ENCODE results near the gene TMEM120B.
"Not testable (repeated sequence)": the region's sequence is repeated elsewhere in the genome, so short reads cannot be mapped to it uniquely, and the experiment has no call there.

Gene TMEM120B

DNA sequence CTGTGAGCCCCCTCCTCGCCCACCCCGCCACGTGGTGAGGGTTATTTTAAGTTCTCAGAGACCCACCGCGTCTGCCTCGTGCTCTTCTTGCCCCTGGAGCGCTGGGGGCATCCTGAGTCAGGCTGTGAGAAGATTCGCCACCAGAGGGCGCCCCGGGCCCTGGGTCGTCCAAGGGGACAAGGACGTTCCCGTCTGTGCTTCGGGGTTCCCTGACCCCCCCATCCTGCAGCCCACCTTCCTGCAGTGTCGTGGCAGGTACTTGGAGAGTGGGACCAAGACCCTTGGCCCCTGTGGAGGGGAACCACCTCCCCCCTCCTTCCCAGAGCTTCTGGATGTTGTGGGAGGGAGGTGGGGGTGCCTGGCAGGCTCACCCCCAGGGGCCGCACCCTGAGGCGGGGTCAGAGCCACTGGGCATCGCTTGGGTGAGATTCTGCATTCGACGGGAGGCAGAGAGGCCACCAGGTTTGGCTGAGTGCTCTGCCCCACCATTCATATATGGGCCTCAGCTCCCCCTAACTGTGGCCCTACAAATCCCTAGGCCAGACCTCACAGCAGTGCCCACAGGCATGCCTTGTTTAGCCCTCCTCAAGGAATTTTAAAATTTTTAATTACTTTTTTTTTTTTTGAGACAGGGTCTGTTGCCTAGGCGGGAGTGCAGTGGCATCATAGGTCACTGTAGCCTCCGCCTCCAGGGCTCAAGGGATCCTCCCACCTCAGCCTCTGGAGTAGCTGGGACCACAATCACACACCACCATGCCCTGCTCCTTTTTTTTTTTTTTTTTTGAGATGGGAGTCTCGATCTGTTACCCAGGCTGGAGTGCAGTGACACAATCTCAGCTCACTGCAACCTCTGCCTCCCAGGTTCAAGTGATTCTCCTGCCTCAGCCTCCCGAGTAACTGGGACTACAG lies 63.9 kb downstream of the TMEM120B start:
- DNase-seq (ENCODE audit: low spot score): peak; percentile 92

DNA sequence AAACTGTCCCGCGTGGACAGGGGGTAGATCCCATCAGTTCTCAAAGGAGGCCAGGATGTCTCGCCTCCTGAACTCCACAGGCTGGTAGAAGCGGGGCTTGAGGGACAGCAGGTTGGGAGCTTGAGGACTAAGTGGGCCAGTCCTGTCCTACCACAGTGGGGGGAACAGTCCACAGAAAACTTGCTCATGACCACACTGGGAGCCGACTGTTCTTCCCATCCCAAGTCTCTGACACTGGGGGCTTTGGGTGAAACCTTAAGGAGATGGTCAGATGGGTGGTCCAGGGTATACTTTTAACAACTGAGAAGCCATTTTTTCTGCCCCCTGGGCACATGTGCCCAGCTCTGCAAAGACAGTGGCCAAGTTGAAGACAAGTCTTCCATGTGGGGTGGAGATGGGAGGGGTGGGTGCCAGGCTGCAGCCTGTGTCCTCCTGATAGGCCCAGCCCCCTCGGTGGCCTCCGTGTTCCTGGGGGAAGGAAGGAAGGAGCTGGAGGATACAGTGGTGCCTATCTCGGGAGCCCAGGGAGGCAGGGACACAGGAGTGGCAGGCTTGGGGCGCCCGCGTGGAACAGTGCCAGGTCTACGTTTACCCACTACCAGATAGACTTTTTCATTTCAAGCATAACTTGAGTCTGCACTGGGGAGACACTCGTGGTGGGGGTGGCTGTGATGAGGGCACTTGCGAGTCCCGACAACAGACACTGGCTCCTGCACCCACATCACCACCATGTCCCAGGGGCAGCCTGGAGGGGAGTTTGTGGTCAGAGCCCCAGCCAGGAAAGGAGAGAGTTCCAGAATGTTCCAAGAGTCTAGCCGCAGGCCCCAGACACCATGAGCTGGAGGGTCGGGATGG lies 66.2 kb downstream of the TMEM120B start:
- no peak for DNase-seq (ENCODE audit: low spot score)

DNA sequence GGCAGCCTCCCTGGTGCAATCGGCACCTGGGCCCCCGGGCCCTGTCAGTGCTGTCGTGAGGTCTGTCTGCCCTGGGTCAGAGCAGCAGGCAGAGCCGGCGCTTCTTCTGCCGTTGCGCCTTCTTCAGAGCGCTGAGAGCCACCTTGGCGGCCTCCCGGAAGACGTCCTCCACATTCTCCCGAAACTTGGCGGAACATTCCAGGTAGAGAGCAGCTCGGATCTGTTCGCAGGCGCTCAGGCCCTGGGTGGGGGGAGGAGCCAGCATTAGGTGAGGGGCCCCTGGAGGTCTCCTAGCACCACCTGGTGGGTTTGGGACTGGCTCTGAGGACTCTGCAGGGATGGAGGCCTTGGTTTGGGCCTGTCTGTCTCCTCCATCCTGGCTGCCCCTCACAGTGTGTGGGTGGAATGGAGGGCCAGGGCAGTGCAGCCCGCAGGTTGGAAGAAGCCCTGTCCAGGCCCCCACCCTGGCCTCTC lies 66.9 kb downstream of the TMEM120B start:
- DNase-seq (ENCODE audit: low spot score): no peak

DNA sequence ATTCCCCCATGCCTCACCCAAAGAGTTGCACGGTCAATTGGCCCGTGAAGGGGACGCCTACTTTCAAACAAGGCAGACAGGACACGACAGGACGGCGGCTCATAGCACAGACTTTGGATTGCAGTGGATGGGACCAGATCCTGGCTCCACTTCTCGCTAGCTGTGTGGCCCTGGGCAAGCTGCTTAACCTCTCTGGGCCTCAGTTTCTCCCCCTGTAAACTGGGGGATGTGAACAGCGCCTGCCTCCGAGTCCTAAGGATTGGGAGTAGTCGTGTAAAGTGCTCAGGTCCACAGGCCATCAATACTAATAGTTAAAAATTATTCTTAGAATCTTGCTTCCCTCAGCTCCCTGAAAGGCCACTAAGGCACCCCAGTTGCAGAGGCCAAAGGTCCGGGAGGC lies 67.9 kb downstream of the TMEM120B start:
- DNase-seq (ENCODE audit: low spot score): no peak

DNA sequence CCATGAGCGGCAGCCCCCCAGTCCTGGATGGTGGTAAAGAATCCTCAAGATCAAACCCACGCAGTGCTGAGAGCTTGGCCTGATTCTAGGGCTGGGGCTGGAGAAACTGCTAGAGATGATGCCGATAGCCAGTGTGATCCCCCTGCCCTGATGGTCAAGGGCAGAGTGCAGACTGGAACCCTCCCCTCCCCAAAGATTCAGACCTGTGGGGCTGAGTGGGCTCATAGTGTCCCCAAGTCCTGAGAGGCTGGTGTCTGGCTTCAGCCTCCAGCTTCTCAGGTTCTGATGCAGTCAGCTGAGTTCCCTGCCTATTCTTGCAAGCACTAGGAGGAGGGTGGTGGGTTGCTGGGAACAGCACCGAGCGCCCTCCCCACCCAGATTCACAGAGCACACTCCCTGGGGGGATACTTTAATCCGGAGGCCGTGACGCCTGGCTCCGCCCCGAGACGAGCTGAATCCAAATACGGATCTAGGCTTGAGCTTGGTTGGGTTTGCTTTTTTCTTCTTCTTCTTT lies 69.0 kb downstream of the TMEM120B start:
- DNase-seq (ENCODE audit: low spot score): peak; percentile 59

DNA sequence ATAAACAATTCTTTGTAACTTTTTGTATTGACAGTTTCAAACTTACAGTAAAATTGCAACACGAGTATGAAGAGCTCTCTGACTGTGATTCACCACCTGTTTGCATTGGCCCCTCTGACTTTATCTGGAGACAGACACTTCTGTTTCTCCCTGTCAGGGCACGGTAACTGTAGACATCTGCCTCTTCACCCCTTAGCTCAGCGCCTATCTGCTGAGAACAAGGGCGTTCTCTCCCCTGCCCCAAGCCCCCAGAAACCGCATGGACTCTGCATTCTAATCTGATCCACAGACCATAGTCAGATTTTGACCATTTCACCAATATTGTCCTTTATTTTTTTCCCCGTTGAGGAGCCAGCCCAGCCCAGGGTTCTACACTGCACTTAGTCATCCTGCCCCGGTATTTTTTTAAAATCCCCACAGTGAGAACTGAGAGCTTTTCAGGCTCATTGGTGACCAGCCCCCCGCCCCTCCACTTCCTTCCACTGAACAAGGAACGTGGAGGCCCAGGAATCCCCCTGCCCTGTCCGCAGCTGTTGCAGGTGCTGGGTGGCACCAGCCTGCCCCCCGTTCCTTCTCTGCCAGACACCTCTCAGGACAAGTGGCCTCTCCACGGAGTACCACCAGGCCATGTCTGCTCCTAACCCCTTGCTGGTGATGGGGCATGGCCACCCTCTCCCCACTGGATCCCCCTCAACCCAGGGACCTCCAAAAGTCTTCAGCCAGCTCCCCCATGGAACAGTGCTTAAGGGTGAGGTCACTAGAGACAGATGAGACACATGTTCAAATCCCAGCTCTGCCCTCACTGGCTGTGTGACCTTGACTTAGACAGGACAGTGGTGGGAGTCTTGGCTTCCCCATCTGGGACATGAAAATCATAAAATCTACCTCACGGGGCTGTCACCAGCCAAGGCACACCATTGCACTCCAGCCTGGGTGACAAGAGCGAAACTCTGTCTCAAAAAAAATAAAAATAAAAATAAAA lies 69.7 kb downstream of the TMEM120B start:
- no peak for DNase-seq (ENCODE audit: low spot score)

DNA sequence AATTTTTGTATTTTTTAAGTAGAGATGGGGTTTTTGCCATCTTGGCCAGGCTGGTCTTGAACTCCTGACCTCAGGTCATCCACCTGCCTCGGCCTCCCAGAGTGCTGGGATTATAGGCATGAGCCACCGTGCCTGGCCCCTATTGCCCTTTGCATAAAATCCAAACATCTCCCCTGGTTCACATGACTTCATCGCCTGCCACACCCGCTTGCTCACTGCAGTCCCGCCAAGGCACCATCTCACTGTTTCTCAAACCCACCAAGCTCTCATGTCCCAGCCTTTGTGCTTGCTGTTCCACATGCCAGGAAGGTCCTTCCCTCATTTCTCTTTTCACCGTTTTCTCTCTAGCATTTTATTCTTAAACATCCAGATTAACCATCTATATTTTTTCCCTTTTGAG lies 71.2 kb downstream of the TMEM120B start:
- no peak for DNase-seq (ENCODE audit: low spot score)

DNA sequence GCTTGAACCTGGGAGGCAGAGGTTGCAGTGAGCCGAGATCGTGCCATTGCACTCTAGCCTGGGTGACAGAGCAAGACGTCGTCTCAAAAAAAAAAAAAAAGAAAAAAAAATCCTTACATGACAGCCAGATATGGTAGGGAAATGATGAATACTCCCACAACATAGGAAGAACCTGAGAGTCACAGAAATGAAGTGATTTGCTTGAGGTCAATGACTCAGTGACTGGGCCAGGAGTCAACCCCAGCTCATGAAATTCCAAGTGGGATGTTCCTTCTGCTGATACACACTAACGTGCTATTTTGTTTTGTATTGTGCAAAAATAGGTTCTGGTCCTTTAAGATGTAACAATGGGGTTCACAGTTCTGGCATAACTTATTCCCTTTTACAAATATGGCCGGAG lies 71.9 kb downstream of the TMEM120B start:
- no peak for DNase-seq (ENCODE audit: low spot score)

DNA sequence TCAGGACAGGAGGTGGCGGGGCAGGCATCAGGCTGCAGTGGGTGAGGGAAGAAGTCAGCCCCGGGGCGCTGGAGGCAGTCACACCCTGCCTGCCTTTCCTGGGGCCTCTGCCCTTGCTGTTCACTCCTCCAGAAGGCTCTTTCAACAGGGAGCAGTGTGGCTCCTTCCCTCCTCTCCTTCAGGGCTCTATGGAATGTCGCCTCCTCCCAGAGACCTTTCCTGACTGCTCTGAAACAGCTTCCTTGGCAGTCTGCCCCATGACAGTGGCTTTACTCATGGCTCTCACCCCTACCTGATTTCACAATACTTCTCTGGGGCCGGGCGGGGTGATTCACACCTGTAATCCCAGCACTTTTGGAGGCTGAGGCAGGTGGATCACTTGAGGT lies 73.9 kb downstream of the TMEM120B start:
- DNase-seq (ENCODE audit: low spot score): no peak

DNA sequence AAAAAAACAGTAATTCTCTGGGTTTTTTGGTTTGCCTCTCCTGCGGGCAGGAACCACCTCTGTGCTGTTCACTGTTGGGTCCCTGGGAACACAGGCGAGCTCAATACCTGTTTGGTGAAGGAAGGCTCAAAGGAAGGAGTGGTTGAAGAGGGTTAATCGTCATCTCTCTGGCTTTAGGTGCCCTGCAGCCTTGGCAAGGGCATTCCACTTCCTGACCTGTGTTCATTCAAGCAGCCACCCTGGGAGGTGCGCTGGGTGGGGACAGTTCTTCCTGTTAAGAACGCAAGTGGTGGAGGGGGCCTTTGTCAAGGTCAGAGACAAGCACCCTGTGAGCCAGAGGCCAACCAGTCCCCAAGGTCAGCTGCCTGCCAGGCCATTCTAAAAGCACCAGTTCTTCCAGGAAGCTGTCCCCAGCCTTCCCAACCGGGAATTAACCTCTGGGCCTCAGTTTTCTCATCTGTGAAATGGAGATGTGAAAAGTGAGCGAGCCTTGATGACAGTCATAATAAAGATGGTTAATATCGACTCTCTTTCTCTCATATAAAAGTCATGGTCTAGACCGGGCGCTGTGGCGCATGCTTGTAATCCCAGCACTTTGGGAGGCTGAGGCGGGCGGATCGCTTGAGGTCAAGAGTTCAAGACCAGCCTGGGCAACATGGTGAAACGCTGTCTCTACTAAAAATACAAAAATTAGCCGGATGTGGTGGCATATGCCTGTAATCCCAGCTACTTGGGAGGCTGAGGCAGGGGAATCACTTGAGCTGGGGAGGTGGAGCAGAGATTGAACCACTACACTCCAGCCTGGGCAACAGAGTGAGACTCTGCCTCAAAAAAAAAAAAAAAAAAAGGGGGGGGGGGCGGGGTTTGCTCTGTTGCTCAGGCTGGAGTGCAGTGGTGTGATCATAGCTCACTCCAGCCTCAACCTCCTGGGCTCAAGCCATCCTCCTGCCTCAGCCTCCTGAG lies 74.8 kb downstream of the TMEM120B start:
- no peak for DNase-seq (ENCODE audit: low spot score)

DNA sequence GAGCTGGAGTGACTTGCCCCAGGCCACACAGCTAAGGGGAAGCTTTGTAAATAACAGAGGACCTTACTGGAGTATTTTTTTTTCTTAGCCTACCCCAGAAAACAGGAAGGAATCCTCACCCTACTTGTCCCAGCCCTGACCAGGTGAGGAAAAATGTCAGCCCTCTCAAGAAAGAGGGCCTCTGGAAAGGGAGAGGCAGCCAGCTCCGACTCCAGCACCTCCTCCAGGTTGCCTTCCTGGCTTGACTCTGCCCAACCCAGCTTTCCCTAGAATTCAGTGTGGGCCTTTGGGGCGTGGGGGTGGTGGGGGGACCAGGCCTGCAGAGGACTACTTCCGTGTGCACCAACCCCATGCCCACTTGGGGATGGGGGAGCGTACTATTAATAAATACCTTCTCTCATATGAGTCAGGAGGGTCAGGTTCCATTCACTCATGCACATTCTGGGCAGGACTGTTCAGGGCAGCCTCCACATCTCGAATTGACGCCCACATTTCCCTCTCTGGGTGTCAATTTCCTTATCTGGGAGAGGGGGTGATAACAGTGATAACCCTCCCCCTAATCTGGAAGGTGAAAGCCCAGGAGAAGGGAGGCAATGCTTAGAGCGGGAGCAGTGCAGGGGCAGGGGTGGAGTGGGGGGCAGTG lies 75.7 kb downstream of the TMEM120B start:
- no peak for DNase-seq (ENCODE audit: low spot score)

DNA sequence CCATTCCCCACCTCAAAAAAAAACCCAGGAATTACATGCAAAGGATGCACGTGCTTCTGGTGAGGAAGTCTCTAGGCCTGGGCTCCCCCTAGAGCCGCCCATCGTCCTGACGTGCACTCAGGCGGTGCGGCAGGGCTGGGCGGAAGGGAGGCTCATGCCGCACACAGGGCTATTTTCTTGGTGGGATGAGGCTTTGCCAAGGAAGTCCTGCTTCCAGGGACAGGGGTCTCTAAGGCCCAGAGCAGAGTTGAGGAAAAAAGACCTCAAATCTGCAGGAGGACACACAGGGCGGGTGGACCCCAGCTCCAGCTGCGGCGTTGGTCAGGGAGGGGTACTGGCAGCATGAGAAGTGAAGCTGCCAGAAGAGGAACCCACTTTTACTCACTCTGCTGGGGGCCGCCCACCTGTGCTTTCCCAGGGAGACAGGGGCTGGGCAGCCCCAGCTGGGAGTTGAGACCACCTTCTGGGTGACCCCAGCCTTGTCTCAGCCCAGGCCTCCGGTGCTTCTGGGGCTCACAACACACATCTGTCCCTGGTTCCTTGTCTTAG lies 76.8 kb downstream of the TMEM120B start:
- no peak for DNase-seq (ENCODE audit: low spot score)

DNA sequence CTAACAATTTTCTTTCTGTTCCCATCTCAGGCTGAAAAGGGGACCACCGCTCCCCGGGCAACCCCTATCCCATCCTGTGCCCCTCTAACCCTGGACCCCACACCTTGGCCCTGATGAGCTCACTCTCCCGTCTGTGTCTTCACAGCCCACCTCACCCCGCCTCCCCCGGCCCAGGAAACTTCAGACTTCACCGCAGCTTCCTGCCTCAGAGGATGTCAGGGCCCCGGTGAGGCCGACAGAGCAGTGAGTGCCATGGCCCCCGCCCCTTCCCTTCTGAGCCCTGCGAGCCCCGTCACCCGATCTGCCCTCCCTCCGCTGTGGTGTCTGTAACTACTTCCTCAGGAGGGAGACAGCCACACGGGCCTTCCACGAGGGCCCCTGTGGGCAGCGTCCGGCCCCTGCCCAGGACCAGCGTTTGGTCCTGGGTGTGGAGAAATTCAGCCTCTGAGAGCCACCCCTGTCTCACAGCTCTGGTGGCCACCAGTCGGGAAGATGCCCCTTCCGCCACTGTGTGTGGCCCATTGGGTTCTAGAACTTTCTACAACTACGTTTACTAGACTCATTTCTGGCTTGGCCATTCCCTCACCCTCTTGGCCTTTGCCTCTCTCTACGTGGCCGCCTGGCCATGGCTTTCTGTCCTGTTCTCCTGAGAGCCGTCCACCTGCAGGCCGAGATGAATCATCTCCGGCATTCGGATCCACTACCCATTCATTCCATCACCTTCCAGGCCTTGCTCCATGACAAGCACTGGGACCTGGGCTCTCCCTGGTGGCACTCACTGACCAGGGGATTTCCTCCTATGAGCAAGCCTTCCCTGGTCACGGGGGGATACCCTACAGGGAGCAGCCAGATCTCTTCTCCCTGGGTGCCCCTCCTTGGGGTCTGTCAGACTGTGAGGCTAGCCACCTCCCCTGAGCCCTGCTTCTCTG lies 77.5 kb downstream of the TMEM120B start:
- no peak for DNase-seq (ENCODE audit: low spot score)

DNA sequence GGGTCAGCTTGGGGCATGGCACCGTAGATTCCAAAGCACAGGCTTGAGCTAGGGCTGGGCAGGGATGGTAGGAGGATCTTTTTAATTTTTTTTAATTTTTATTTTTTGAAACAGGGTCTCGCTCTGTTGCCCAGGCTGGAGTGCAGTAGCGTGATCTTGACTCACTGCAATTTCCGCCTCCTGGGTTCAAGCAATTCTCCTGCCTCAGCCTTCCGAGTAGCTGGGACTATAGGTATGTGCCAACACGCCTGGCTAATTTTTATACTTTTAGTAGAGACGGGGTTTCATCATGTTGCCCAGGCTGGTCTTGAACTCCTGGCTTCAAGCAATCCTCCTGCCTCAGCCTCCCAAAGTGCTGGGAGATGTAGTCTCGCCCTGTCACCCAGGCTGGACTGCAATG lies 78.2 kb downstream of the TMEM120B start:
- DNase-seq (ENCODE audit: low spot score): not testable (repeated sequence)

DNA sequence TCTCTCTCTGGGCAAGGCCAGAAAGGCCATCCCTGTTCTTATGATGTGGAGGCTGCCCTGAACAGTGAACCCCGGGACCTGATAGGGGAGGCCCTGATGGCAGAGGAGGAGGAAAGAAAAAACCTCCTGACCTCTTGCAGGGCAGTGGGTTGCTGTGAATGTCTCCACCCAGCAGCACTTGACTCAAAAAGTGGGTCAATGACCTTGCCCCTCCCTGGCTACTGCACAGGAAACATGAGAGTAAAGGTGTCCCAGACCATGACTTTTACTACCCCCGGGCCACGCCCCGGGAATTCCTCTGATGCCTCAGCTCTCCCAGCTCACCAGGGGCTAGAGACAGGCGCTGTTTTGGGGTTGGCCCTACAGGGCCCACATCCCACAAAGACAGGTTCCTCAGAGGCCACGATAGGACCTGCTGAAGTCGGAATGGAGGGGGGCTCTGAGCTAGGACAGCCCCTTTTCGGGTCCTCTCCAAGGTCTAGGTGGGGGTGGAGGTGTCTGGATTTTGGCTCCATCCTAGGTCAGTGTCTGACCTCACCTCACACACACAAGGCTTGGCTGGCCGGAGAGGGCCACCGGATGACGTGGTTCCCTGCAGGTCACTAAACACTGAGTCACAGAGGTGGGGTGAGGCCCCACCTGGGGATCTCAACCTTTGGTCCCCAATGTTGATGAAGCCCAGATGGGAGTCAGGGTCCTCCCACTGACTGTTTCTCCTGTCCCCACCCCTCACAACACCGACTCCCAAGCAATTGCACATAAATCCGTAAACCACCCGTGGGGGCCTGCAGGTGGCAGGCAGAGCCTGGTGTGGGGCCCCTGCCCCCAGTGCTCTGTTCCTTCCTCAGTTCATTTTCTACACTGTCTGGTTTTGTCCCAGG lies 79.4 kb downstream of the TMEM120B start:
- DNase-seq (ENCODE audit: low spot score): no peak

DNA sequence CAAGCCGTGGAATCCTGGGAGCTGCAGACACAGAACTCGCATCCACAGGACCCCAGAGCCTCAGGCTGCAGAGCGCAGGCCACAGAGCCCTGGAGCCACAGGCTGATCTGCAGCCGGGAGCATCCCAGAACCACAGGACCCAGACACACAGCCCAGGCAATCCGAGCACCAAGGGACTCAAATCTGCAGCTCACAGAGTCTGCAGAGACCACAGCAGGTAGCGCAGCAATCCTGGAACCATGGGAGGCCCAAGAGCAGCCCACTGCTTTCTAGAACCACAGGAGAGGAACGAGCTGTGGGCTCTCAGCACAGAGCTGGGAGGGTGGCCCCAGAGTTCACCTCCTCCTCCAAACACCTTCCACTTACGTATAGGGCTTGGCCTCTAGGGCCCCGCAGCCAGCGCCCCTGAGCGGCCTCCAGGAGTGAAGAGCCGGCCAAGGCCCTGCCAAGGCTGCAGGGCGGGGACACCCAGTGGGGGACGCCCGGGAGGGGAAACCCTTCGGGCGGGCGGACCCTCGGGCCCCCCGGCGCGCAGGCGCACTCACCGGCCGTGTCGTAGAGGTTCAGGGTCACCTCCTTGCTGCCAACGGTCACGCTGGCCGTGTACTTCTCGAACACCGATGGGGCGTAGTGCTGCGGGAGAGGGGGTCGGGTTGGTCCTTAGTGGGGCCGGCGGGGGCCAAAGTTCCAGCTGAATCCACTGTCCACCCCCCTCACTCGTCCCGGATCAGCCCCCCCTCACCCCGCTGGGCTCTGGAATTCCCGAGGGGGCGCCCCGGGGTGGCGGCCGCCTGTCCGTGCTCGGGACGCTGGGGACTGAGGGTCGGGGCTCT lies 80.3 kb downstream of the TMEM120B start:
- peak; percentile 71 for DNase-seq (ENCODE audit: low spot score)

Data from ecto neural progenitor cell (in vitro differentiated cells).